K562 (cell line): ENCODE results near the gene SDK1.

ENCODE experiments used
- CTCF ChIP-seq, 3 experiments: IDR thresholded peaks in 2 of 3; conservative IDR thresholded peaks in 1 of 3; 2 replicates each; pipeline ENCODE4 v1.5.1; 2011 to 2012; ENCODE audit warnings: low read length in 3 of 3, mild to moderate bottlenecking in 3 of 3, control low read depth in 2 of 3, improper control_type of control experiment in 1 of 3, inconsistent platforms in 1 of 3, low read depth in 1 of 3, mixed read lengths in 1 of 3, moderate library complexity in 1 of 3; ENCODE audit not compliant: insufficient read depth in 2 of 3
- ERF ChIP-seq: fragments of 450-650 bp; formaldehyde crosslinking; IDR thresholded peaks from 2 replicates; pipeline ENCODE4 v1.4.0; 2020; ENCODE audit warnings: mild to moderate bottlenecking, mixed read lengths
- FOXK1 ChIP-seq: sonication (generic); formaldehyde crosslinking; IDR thresholded peaks from 2 replicates; pipeline ENCODE4 v1.8.0; 2022; ENCODE audit warnings: missing genetic modification reagents, mild to moderate bottlenecking, borderline replicate concordance
- MED1 ChIP-seq: sonication (generic); formaldehyde crosslinking; IDR thresholded peaks from 2 replicates; pipeline ENCODE4 v1.8.1; 2023; ENCODE audit warnings: missing genetic modification reagents, borderline replicate concordance
- POLR2A ChIP-seq: fragments of 450-650 bp; conservative IDR thresholded peaks from 2 replicates; pipeline ENCODE4 v1.6.1; 2016
- POLR2AphosphoS5 ChIP-seq: IDR thresholded peaks from 2 replicates; pipeline ENCODE4 v1.6.1; 2011; ENCODE audit warnings: mild to moderate bottlenecking, low read depth, low read length, moderate library complexity; ENCODE audit not compliant: control insufficient read depth, insufficient read depth
- POLR3A ChIP-seq: IDR thresholded peaks from 2 replicates; pipeline ENCODE4 v1.6.1; 2011; ENCODE audit warnings: borderline replicate concordance, mild to moderate bottlenecking, moderate library complexity; ENCODE audit not compliant: insufficient read length, insufficient read depth; ENCODE audit errors: extremely low read depth
- TAF1 ChIP-seq: IDR thresholded peaks from 2 replicates; pipeline ENCODE4 v1.6.1; 2011; ENCODE audit warnings: mild to moderate bottlenecking, low read length, moderate library complexity; ENCODE audit not compliant: insufficient read depth, control insufficient read depth, severe bottlenecking; ENCODE audit errors: extremely low read depth
- THRAP3 ChIP-seq: fragments of 450-650 bp; IDR thresholded peaks from 2 replicates; pipeline ENCODE4 v1.6.1; 2016; ENCODE audit warnings: mild to moderate bottlenecking, inconsistent platforms, borderline replicate concordance
- ZNF316 ChIP-seq: fragments of 450-650 bp; IDR thresholded peaks from 2 replicates; pipeline ENCODE4 v1.6.1; 2016
- TF ChIP-seq, protein P1 (sequence below): sonication (generic); formaldehyde crosslinking; IDR thresholded peaks from 2 replicates; pipeline ENCODE4 v1.8.1; 2022; ENCODE audit warnings: missing genetic modification reagents
- TF ChIP-seq, protein P2 (sequence below): fragments of 450-650 bp; conservative IDR thresholded peaks from 2 replicates; pipeline ENCODE4 v1.6.1; 2016; ENCODE audit warnings: missing genetic modification characterization, low read depth, mild to moderate bottlenecking, missing compliant biosample characterization, moderate library complexity

- TF ChIP-seq, protein P1, sequence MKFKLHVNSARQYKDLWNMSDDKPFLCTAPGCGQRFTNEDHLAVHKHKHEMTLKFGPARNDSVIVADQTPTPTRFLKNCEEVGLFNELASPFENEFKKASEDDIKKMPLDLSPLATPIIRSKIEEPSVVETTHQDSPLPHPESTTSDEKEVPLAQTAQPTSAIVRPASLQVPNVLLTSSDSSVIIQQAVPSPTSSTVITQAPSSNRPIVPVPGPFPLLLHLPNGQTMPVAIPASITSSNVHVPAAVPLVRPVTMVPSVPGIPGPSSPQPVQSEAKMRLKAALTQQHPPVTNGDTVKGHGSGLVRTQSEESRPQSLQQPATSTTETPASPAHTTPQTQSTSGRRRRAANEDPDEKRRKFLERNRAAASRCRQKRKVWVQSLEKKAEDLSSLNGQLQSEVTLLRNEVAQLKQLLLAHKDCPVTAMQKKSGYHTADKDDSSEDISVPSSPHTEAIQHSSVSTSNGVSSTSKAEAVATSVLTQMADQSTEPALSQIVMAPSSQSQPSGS (CRISPR knock-in tag), result no peak
- TF ChIP-seq TAF1, result no peak
- no peak for TF ChIP-seq CTCF (IDR thresholded peaks at IDR 0.05 in 2 of 3, conservative IDR thresholded peaks at IDR 0.05 in 1 of 3; ENCODE audit: insufficient read depth in 2 of 3, low read depth in 1 of 3, low read length in 3 of 3)
- TF ChIP-seq POLR2A, result no peak
- TF ChIP-seq POLR3A, result no peak
- TF ChIP-seq FOXK1 (CRISPR knock-in tag), result no peak
- no peak for TF ChIP-seq ERF (CRISPR knock-in tag)
- no peak for TF ChIP-seq THRAP3
- TF ChIP-seq POLR2AphosphoS5, result no peak
- no peak for TF ChIP-seq MED1 (CRISPR knock-in tag)
- TF ChIP-seq, protein P2, sequence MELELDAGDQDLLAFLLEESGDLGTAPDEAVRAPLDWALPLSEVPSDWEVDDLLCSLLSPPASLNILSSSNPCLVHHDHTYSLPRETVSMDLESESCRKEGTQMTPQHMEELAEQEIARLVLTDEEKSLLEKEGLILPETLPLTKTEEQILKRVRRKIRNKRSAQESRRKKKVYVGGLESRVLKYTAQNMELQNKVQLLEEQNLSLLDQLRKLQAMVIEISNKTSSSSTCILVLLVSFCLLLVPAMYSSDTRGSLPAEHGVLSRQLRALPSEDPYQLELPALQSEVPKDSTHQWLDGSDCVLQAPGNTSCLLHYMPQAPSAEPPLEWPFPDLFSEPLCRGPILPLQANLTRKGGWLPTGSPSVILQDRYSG (tag), result no peak
- TF ChIP-seq ZNF316, result no peak
Measured at GRCh38 chr7:3807824-3808223, 506.8 kb downstream of the SDK1 start.
